Measurements from ENCODE around the gene AMPD1. TPM values are rescaled to one million over a fixed set of nuclear protein-coding genes. Genes with fewer than 3 reads are reported as not detected.

The AMPD1 gene
- total RNA-seq: not detected

DNA sequence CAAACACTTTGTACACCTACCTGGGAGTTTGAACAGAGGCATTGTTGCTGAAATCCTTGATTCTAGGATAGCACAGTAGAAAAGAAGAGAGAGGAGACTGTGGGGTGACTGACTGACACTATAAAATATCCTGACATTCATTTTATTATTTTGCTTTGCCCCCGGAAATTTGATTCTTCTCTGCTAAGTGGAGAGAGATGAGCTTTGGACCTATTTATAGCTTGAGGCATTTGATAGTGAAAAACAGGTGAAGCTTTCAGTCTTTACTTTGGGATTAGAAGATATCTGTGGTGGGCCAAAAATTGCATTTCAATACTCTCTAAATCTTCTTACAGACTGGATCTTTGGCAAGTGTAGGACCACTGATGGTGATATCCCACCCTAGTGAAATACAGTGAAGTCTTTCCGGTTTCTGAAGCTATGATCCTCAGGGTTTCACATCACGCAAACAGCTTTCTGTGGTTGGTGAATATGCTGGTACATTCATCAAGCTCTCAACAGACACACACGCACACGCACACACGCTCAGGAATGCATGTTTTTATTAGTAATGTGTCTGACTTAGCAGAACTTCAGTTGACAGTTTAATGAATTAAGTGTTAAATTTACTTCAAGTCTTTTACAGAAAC lies at the start of gene AMPD1:
Gene AMPD1, minus strand, starts transcription at position 117 of the 629 bp plus-strand sequence. Its CDS starts 75 bp downstream, at position 42.
- intact Hi-C loops (cut with micrococcal nuclease): no loop called here
- CTCF ChIA-PET: no interaction called here
- POLR2A ChIA-PET: no interaction called here
- peaks cover 3% of the 10 kb centered on the region for H3K27me3 Mint-ChIP-seq
- H3K36me3 Mint-ChIP-seq: no peaks in the 10 kb centered on the region
- no peaks in the 10 kb centered on the region for H3K4me1 Mint-ChIP-seq (ENCODE audit: low read depth)
- H3K9me3 Mint-ChIP-seq: no peaks in the 10 kb centered on the region
- no peak within 1 kb of the TSS for H3K4me3 Mint-ChIP-seq
- DNase-seq: no peak
- H3K27ac Mint-ChIP-seq: no peak within 1 kb of the TSS

GRCh38 chr1:114741963-114742746 lies 46.8 kb upstream of the AMPD1 start:
- no peak for DNase-seq
- Mint-ChIP-seq H3K9me3 (no peaks in the 10 kb centered on the region), H3K4me3 (no peak overlapping the region), H3K27me3 (no peaks in the 10 kb centered on the region), H3K27ac (no peak overlapping the region), H3K4me1 (ENCODE audit: low read depth) (peaks cover 58% of the 10 kb centered on the region), H3K36me3 (peaks cover 48% of the 10 kb centered on the region)
- intact Hi-C loops (cut with micrococcal nuclease): no loop called here
- ChIA-PET POLR2A (no interaction called here), CTCF (no interaction called here)

DNA sequence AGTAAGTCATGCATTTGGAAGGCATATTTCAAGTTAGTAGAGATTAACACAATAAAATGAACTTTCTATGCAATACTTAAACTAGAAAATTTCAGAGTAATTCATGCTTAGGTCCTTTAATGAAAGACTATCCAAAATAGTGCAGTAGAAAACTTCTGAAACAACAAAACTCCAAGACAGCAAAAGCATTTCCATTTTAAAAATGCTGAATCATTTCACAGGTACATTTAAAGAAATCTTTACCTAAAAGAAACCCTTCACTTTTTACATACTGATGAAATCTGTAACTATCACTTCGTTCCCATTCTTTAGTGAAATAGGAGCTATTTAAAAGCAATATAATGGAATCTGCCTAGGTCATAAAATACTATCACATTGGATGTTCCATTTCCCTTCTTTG lies 45.0 kb upstream of the AMPD1 start:
- POLR2A ChIA-PET: no interaction called here
- Mint-ChIP-seq H3K9me3 (no peaks in the 10 kb centered on the region), H3K4me1 (ENCODE audit: low read depth) (peaks cover 39% of the 10 kb centered on the region), H3K4me3 (no peak overlapping the region), H3K27ac (no peak overlapping the region), H3K27me3 (no peaks in the 10 kb centered on the region), H3K36me3 (peaks cover 51% of the 10 kb centered on the region)
- CTCF ChIA-PET: no interaction called here
- intact Hi-C loops (cut with micrococcal nuclease): no loop called here
- DNase-seq: no peak

DNA sequence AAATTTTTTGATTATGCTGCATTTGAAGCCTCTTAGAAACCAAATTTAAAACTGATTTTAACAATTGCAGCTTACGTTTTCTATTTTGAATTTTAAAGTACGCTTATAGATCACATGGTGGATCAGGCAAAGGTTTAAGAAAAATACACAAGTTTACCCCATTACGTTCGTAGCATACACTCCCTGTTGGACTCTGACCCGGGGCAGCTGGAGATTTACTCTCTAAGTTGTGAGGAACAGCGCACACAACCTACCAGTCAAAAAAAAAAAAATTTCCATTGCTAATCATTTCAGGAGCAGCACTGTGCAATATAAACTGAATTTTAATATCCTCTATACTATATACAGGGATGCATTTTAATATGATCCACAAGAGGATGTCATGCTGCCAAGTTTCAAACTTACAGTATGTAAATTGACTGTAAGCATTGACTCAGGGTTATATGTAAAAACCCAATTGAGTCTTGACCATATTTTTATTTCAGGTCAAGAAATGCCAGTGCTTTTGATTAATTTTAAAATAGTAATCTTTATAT lies 42.0 kb upstream of the AMPD1 start:
- no peak overlapping the region for H3K27ac Mint-ChIP-seq
- peaks cover 19% of the 10 kb centered on the region for H3K4me1 Mint-ChIP-seq (ENCODE audit: low read depth)
- H3K9me3 Mint-ChIP-seq: no peaks in the 10 kb centered on the region
- no peaks in the 10 kb centered on the region for H3K27me3 Mint-ChIP-seq
- intact Hi-C loops (cut with micrococcal nuclease): no loop called here
- DNase-seq: no peak
- H3K36me3 Mint-ChIP-seq: peaks cover 52% of the 10 kb centered on the region
- ChIA-PET POLR2A (no interaction called here), CTCF (no interaction called here)
- H3K4me3 Mint-ChIP-seq: no peak overlapping the region

- H3K4me1 Mint-ChIP-seq (ENCODE audit: low read depth): peaks cover 4% of the 10 kb centered on the region
- no peak overlapping the region for H3K4me3 Mint-ChIP-seq
- DNase-seq: no peak
- POLR2A ChIA-PET: no interaction called here
- peaks cover 56% of the 10 kb centered on the region for H3K36me3 Mint-ChIP-seq
- H3K27me3 Mint-ChIP-seq: no peaks in the 10 kb centered on the region
- CTCF ChIA-PET: no interaction called here
- H3K27ac Mint-ChIP-seq: no peak overlapping the region
- no peaks in the 10 kb centered on the region for H3K9me3 Mint-ChIP-seq
- intact Hi-C loops (cut with micrococcal nuclease): no loop called here
These were observed 40.1 kb upstream of the AMPD1 start for GRCh38 chr1:114735479-114735878.

- ChIA-PET POLR2A (no interaction called here), CTCF (no interaction called here)
- Mint-ChIP-seq H3K36me3 (peaks cover 71% of the 10 kb centered on the region), H3K9me3 (no peaks in the 10 kb centered on the region), H3K27me3 (no peaks in the 10 kb centered on the region), H3K4me1 (ENCODE audit: low read depth) (no peaks in the 10 kb centered on the region), H3K4me3 (no peak overlapping the region), H3K27ac (no peak overlapping the region)
- intact Hi-C loops (cut with micrococcal nuclease): no loop called here
- DNase-seq: no peak
These were observed 34.4 kb upstream of the AMPD1 start for GRCh38 chr1:114729782-114730181.

DNA sequence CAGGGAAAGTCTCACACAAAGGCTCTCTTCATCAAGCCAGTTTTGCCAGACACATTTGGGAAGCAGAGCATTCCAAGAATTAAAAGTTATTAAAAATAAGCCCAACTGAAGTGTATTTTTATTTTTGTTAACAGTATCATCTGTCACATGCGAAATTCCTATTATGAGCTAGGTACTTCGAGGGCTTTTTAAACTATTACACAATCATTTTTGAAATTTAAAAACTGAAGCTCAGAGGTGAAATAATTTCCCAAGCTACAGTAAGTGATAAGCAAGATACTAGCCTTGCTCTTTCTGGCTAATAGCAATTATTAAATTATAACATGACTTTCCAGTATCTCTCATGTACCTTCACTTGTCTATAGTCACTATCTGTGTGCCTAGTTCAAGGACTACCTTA lies 33.2 kb upstream of the AMPD1 start:
- H3K4me1 Mint-ChIP-seq (ENCODE audit: low read depth): peaks cover 2% of the 10 kb centered on the region
- CTCF ChIA-PET: no interaction called here
- peaks cover 71% of the 10 kb centered on the region for H3K36me3 Mint-ChIP-seq
- H3K9me3 Mint-ChIP-seq: no peaks in the 10 kb centered on the region
- POLR2A ChIA-PET: no interaction called here
- no peak overlapping the region for H3K27ac Mint-ChIP-seq
- no peaks in the 10 kb centered on the region for H3K27me3 Mint-ChIP-seq
- H3K4me3 Mint-ChIP-seq: no peak overlapping the region
- intact Hi-C loops (cut with micrococcal nuclease): no loop called here
- DNase-seq: no peak

DNA sequence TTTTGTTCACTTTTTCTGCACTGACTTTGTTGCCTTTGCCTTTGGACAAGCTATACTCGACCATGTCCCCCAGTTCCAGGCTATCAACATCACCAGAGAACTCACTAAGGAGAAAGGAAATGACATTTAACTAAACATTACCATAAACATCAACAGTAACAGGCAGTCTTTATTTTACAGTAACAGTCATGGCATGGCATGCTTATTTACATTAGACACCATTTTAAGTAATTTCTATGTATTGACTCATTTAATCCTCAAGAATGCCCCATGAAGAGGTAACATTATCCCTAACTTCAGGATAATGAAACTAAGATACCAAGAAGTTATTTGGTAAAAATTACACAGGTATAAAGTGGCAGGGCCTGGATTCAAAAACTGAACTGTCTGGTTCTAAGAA lies 29.9 kb upstream of the AMPD1 start:
- Mint-ChIP-seq H3K27ac (no peak overlapping the region), H3K36me3 (peaks cover 70% of the 10 kb centered on the region), H3K4me1 (ENCODE audit: low read depth) (peaks cover 5% of the 10 kb centered on the region), H3K9me3 (no peaks in the 10 kb centered on the region), H3K4me3 (no peak overlapping the region), H3K27me3 (no peaks in the 10 kb centered on the region)
- CTCF ChIA-PET: interaction anchor here (0.9 kb wide), 1 partner anchor 213 kb away, joined by 3 read pairs; no protein-coding TSS in a partner anchor
- POLR2A ChIA-PET: no interaction called here
- intact Hi-C loops (cut with micrococcal nuclease): no loop called here
- DNase-seq: no peak

DNA sequence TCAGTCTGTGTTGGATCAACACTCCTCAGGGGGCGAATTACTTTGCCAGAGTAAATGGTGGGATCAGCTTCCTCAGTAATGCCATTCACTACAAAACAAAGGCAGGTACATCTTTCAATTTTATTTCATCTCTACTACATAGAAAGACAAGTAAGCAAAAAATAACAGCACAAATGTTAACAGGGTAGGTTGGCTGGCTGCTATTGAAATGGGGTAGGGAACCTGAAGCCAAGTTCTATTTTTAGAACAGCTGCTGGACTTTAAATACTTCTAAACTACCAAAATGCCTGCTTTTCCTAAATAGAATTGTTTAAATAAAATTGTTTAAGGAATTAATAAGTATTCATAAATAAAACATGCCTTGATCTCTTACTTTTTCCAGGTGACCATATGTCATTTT lies 28.6 kb upstream of the AMPD1 start:
- Mint-ChIP-seq H3K4me3 (no peak overlapping the region), H3K27me3 (no peaks in the 10 kb centered on the region), H3K9me3 (no peaks in the 10 kb centered on the region), H3K27ac (peak overlapping the region; percentile 61), H3K4me1 (ENCODE audit: low read depth) (peaks cover 14% of the 10 kb centered on the region), H3K36me3 (peaks cover 71% of the 10 kb centered on the region)
- DNase-seq: no peak
- POLR2A ChIA-PET: no interaction called here
- CTCF ChIA-PET: no interaction called here
- intact Hi-C loops (cut with micrococcal nuclease): no loop called here

DNA sequence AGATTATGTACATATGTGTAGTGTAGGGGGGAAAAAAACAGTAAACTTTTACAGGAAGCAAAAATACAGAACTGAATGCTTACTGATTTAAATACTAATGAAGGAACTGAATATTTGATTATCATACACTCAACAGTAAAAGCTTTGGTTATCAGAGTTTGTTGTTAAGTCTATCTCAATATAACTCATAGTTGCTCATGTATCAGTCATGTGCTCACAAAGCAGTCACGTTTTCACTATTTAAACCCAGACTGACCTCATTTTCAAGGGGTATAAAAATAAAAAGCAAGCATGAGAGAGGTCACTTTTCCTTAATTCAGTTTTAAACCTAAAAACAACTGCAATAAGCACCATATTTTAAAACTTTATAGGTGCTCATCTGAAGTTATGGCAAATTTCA lies 28.1 kb upstream of the AMPD1 start:
- H3K4me1 Mint-ChIP-seq (ENCODE audit: low read depth): peaks cover 17% of the 10 kb centered on the region
- peaks cover 73% of the 10 kb centered on the region for H3K36me3 Mint-ChIP-seq
- no peaks in the 10 kb centered on the region for H3K9me3 Mint-ChIP-seq
- CTCF ChIA-PET: no interaction called here
- intact Hi-C loops (cut with micrococcal nuclease): no loop called here
- H3K27ac Mint-ChIP-seq: peak overlapping the region; percentile 61
- POLR2A ChIA-PET: no interaction called here
- no peaks in the 10 kb centered on the region for H3K27me3 Mint-ChIP-seq
- no peak for DNase-seq
- H3K4me3 Mint-ChIP-seq: no peak overlapping the region

GRCh38 chr1:114720492-114720891 lies 25.1 kb upstream of the AMPD1 start:
- H3K27me3 Mint-ChIP-seq: no peaks in the 10 kb centered on the region
- no peaks in the 10 kb centered on the region for H3K9me3 Mint-ChIP-seq
- H3K36me3 Mint-ChIP-seq: peaks cover 65% of the 10 kb centered on the region
- no peak for DNase-seq
- ChIA-PET CTCF (interaction anchor here (1.6 to 1.8 kb wide), 2 partner anchors 27 to 374 kb away, joined by 4 to 5 read pairs; no protein-coding TSS in a partner anchor), POLR2A (no interaction called here)
- H3K4me1 Mint-ChIP-seq (ENCODE audit: low read depth): peaks cover 28% of the 10 kb centered on the region
- no peak overlapping the region for H3K4me3 Mint-ChIP-seq
- no peak overlapping the region for H3K27ac Mint-ChIP-seq
- intact Hi-C loops (cut with micrococcal nuclease): no loop called here

- DNase-seq: no peak
- Mint-ChIP-seq H3K27ac (peak overlapping the region; percentile 40), H3K36me3 (peaks cover 57% of the 10 kb centered on the region), H3K9me3 (no peaks in the 10 kb centered on the region), H3K4me1 (ENCODE audit: low read depth) (peaks cover 30% of the 10 kb centered on the region), H3K4me3 (no peak overlapping the region), H3K27me3 (no peaks in the 10 kb centered on the region)
- intact Hi-C loops (cut with micrococcal nuclease): no loop called here
- POLR2A ChIA-PET: interaction anchor here (0.9 kb wide), 1 partner anchor 32 kb away, joined by 3 read pairs; no protein-coding TSS in a partner anchor
- CTCF ChIA-PET: interaction anchor here (0.7 to 1.8 kb wide), 3 partner anchors 28 to 959 kb away, joined by 3 to 5 read pairs (median 4); no protein-coding TSS in a partner anchor
These were observed 24.1 kb upstream of the AMPD1 start for GRCh38 chr1:114719424-114719787.

Data from activated CD4-positive, alpha-beta memory T cell treated with anti-CD3 and anti-CD28 coated beads for 36 hours (primary cell).